Colonic mucosa (tissue), 4 donors: Measurements from ENCODE around the gene ICA1L. TPM values are rescaled to one million over a fixed set of nuclear protein-coding genes. Genes with fewer than 3 reads are reported as not detected.
"Not testable (repeated sequence)": the region's sequence is repeated elsewhere in the genome, so short reads cannot be mapped to it uniquely, and the experiment has no call there.

ENCODE experiments used
- DNase-seq: peaks from one replicate; pipeline ENCODE4 v3.0.0-alpha.2; 2020
- H3K27ac ChIP-seq: fragments of 200-600 bp; one replicate; pipeline ENCODE4 v1.8.0; 2021
- H3K27me3 ChIP-seq: fragments of 200-600 bp; one replicate; pipeline ENCODE4 v1.8.0; 2021
- H3K36me3 ChIP-seq: fragments of 200-600 bp; one replicate; pipeline ENCODE4 v1.8.0; 2021
- H3K4me1 ChIP-seq: fragments of 200-600 bp; one replicate; pipeline ENCODE4 v1.8.0; 2021; ENCODE audit warnings: mild to moderate bottlenecking
- H3K4me3 ChIP-seq: fragments of 200-600 bp; one replicate; pipeline ENCODE4 v1.8.0; 2021
- H3K9ac ChIP-seq, 2 donors: one replicate each; pipeline ENCODE4 v1.7.0; 2013; ENCODE audit warnings: control low read depth in 2 of 2, low read depth in 2 of 2, low read length in 2 of 2
- H3K9me3 ChIP-seq: fragments of 200-600 bp; one replicate; pipeline ENCODE4 v1.8.0; 2021
- CTCF ChIP-seq: fragments of 200-600 bp; IDR thresholded peaks from one replicate; pipeline ENCODE4 v1.8.0; 2022; ENCODE audit warnings: antibody characterized with exemption, mild to moderate bottlenecking
- intact Hi-C: fragments of 100-400 bp; cut with DNase I; formaldehyde crosslinking; loops from one replicate; pipeline ENCODE4 v1.14.1; 2022
- total RNA-seq, 2 donors: library from RNA; stranded (reverse); fragmentation: NEBNext Ultra II Directional in 1 of 2; extraction: Animal tissue kit (Norgen Biotek cat#: 25700) in 1 of 2; gene quantifications; one replicate each; pipeline ENCODE4 v1.2.1, GENCODE V29; 2021
- donor health status: healthy.
- donor health status: DM: no; HTN: no; CAD: no.
- donor health status: DM: no; HTN: no; CAD: no.

ICA1L gene
- total RNA-seq, 2 donors from 2014 or later: 0.54 to 1.8 TPM

- H3K4me3 ChIP-seq: peak overlapping the region; percentile 72
- no peak for DNase-seq
- H3K9me3 ChIP-seq: no peaks in the 10 kb centered on the region
- no peak overlapping the region for H3K9ac ChIP-seq
- TF ChIP-seq CTCF: no peak
- H3K36me3 ChIP-seq: no peaks in the 10 kb centered on the region
- H3K4me1 ChIP-seq: no peaks in the 10 kb centered on the region
- no peaks in the 10 kb centered on the region for H3K27me3 ChIP-seq
- no peak overlapping the region for H3K27ac ChIP-seq
- intact Hi-C loops: no loop called here
These were observed 39.1 kb upstream of the ICA1L start for GRCh38 chr2:202910698-202911097.

GRCh38 chr2:202910250-202910649 lies 38.7 kb upstream of the ICA1L start:
- DNase-seq, H3K36me3 ChIP-seq, H3K27ac ChIP-seq, intact Hi-C loops, H3K27me3 ChIP-seq, H3K9me3 ChIP-seq, H3K9ac ChIP-seq, H3K4me1 ChIP-seq, H3K4me3 ChIP-seq: not testable (repeated sequence)

- Histone ChIP-seq H3K4me1 (no peaks in the 10 kb centered on the region), H3K27ac (no peak overlapping the region), H3K4me3 (no peak overlapping the region), H3K9me3 (no peaks in the 10 kb centered on the region), H3K9ac (no peak overlapping the region), H3K36me3 (peaks cover 4% of the 10 kb centered on the region), H3K27me3 (no peaks in the 10 kb centered on the region)
- no peak for TF ChIP-seq CTCF
- intact Hi-C loops: no loop called here
- DNase-seq: no peak
These were observed 38.0 kb upstream of the ICA1L start for GRCh38 chr2:202909394-202910192.

- Histone ChIP-seq H3K27ac (no peak overlapping the region), H3K9me3 (no peaks in the 10 kb centered on the region), H3K36me3 (peaks cover 4% of the 10 kb centered on the region), H3K27me3 (no peaks in the 10 kb centered on the region), H3K9ac (no peak overlapping the region), H3K4me1 (no peaks in the 10 kb centered on the region), H3K4me3 (no peak overlapping the region)
- TF ChIP-seq CTCF: no peak
- intact Hi-C loops: no loop called here
- DNase-seq: no peak
These were observed 36.6 kb upstream of the ICA1L start for GRCh38 chr2:202908186-202908585.

- intact Hi-C loops, H3K4me1 ChIP-seq, H3K27me3 ChIP-seq, H3K9ac ChIP-seq, H3K27ac ChIP-seq, H3K4me3 ChIP-seq, H3K9me3 ChIP-seq, DNase-seq, H3K36me3 ChIP-seq: not testable (repeated sequence)
These were observed 33.9 kb upstream of the ICA1L start for GRCh38 chr2:202905507-202905906.

- Histone ChIP-seq H3K36me3 (no peaks in the 10 kb centered on the region), H3K4me3 (no peak overlapping the region), H3K4me1 (no peaks in the 10 kb centered on the region), H3K9me3 (no peaks in the 10 kb centered on the region), H3K9ac (no peak overlapping the region), H3K27ac (no peak overlapping the region), H3K27me3 (no peaks in the 10 kb centered on the region)
- no peak for DNase-seq
- no peak for TF ChIP-seq CTCF
- intact Hi-C loops: no loop called here
These were observed 13.6 kb upstream of the ICA1L start for GRCh38 chr2:202885190-202885589.
